NOMO-1 treated with dmso at 0.1 percent for 144 hours (cell line): ENCODE data around the gene STRIT1.

Experiments
- DNase-seq: peaks from one replicate; lab custom pipeline; 2025; ENCODE audit not compliant: unreplicated experiment; lab: John Stamatoyannopoulos, UW

Gene STRIT1

GRCh38 chr3:155293516-155293915, at the start of gene STRIT1:
Gene STRIT1, minus strand, starts transcription at chr3:155293683.
- no peak for DNase-seq

GRCh38 chr3:155342344-155342743, 48.9 kb upstream of the STRIT1 start:
- DNase-seq, result no peak

GRCh38 chr3:155339052-155339451, 45.6 kb upstream of the STRIT1 start:
- no peak for DNase-seq

- no peak for DNase-seq
Measured at GRCh38 chr3:155335724-155336354, 42.4 kb upstream of the STRIT1 start.

GRCh38 chr3:155334914-155335723, 41.6 kb upstream of the STRIT1 start:
- no peak for DNase-seq

- no peak for DNase-seq
Measured at GRCh38 chr3:155334215-155334913, 40.9 kb upstream of the STRIT1 start.

- DNase-seq, result no peak
Measured at GRCh38 chr3:155332716-155333115, 39.2 kb upstream of the STRIT1 start.

GRCh38 chr3:155331078-155331477, 37.6 kb upstream of the STRIT1 start:
- DNase-seq, result no peak

GRCh38 chr3:155330370-155330769, 36.9 kb upstream of the STRIT1 start:
- DNase-seq, result no peak

GRCh38 chr3:155329513-155330048, 36.1 kb upstream of the STRIT1 start:
- DNase-seq, result no peak

GRCh38 chr3:155327871-155328270, 34.4 kb upstream of the STRIT1 start:
- no peak for DNase-seq

- DNase-seq, result no peak
Measured at GRCh38 chr3:155327430-155327829, 33.9 kb upstream of the STRIT1 start.

GRCh38 chr3:155326901-155327300, 33.4 kb upstream of the STRIT1 start:
- DNase-seq, result peak; percentile 70

GRCh38 chr3:155326244-155326643, 32.8 kb upstream of the STRIT1 start:
- peak; percentile 28 for DNase-seq

GRCh38 chr3:155325263-155325835, 31.9 kb upstream of the STRIT1 start:
- DNase-seq, result no peak

- DNase-seq, result peak; percentile 27
Measured at GRCh38 chr3:155323063-155323666, 29.7 kb upstream of the STRIT1 start.

- no peak for DNase-seq
Measured at GRCh38 chr3:155321418-155321817, 27.9 kb upstream of the STRIT1 start.

- no peak for DNase-seq
Measured at GRCh38 chr3:155320934-155321333, 27.5 kb upstream of the STRIT1 start.

- no peak for DNase-seq
Measured at GRCh38 chr3:155318740-155319139, 25.3 kb upstream of the STRIT1 start.

- no peak for DNase-seq
Measured at GRCh38 chr3:155317211-155317610, 23.7 kb upstream of the STRIT1 start.

- DNase-seq, result no peak
Measured at GRCh38 chr3:155316426-155316825, 22.9 kb upstream of the STRIT1 start.
